Coronary artery (tissue), 2 donors: Measurements from ENCODE around the gene MTA3.

Experiments used
- DNase-seq: peaks from one replicate; pipeline ENCODE4 v3.0.0-alpha.2; 2017; ENCODE audit warnings: low spot score
- H3K27ac ChIP-seq, 2 donors: fragments of 200-600 bp; sonication (generic); one replicate each; pipeline ENCODE4 v1.5.1; 2016 to 2019
- H3K4me3 ChIP-seq: fragments of 200-600 bp; sonication (generic); 2 replicates; pipeline ENCODE4 v1.5.1; 2016; ENCODE audit warnings: mild to moderate bottlenecking, moderate library complexity
- CTCF ChIP-seq: fragments of 200-600 bp; sonication (generic); IDR thresholded peaks from one replicate; pipeline ENCODE4 v1.5.1; 2019; ENCODE audit warnings: antibody characterized with exemption

Gene MTA3

GRCh38 chr2:42767080-42767898, 198.9 kb downstream of the MTA3 start:
- TF ChIP-seq CTCF: no peak
- DNase-seq: no peak
- H3K27ac ChIP-seq: no peak overlapping the region
- H3K4me3 ChIP-seq: no peak overlapping the region

- no peak for DNase-seq
These were observed 199.7 kb downstream of the MTA3 start for GRCh38 chr2:42767899-42768705.

DNA sequence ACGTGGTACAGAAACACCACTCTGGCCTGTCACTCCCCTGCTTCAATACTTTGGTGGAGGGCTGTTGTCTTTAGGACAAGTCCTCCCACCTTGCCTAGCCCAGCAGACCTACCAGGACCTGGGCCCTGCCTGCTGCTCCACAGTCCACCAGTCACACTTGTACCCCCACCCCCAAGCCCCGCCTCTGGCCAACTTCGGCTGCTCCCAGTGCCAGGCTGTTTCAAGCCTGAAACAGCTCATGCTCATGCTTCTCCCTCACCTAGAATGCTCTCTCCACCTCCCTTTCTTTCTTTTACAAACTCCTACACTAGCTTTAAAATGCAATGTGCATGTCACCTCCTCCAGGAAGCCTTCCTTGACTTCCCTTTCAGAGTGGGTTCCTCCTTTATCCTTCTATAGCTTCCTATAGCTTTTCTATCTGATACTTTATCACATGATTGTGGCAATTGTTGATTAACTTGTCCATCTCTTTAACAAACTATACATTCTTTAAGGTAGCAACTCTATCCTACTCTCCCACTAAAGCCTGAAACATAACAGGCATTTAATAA, 200.3 kb downstream of the MTA3 start:
- Histone ChIP-seq H3K27ac (no peak overlapping the region), H3K4me3 (no peak overlapping the region)
- no peak for TF ChIP-seq CTCF
- DNase-seq: no peak

More at GRCh38 chr2:42767899-42768705, 199.7 kb downstream of the MTA3 start:
- Histone ChIP-seq H3K27ac (no peak overlapping the region), H3K4me3 (no peak overlapping the region)
- no peak for TF ChIP-seq CTCF

DNA sequence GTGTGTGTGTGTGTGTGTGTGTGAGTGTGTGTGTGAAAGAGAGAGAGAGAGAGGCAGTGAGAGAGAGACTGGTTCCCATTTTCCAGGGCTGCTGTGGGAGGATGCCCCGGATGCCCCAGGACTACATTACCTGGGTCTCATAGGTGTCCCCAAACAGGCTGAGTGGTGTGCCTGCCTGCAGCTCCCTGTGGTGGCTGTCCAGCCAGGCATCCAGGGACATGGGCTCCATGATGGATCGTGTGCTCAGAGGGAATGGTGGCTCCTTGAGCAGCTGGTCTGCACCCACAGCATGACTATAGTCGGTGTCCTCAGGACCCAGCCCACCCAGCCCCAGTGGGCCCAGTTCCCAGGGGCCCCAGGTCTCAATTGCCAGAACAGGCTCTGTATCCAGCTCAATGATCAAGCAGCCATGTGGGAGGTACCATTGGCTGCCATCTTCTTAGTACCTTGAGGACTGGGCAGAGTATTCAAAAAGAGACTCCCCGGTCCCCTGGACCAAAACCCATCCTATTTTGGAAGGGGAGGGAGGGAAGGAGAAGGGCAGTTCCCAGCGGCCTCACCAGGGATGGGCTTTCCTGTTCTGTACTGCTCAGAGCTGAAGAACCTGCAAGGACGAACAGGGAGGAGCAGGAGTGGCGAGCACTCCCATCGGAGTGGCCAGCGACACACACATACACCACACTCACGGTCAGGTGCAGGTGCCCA, 201.3 kb downstream of the MTA3 start:
- Histone ChIP-seq H3K27ac (no peak overlapping the region), H3K4me3 (no peak overlapping the region)
- TF ChIP-seq CTCF: no peak
- peak; percentile 62 for DNase-seq

GRCh38 chr2:42770288-42771131, 202.1 kb downstream of the MTA3 start:
- no peak for TF ChIP-seq CTCF
- H3K4me3 ChIP-seq: no peak overlapping the region
- H3K27ac ChIP-seq: no peak overlapping the region
- peak; percentile 70 for DNase-seq

DNA sequence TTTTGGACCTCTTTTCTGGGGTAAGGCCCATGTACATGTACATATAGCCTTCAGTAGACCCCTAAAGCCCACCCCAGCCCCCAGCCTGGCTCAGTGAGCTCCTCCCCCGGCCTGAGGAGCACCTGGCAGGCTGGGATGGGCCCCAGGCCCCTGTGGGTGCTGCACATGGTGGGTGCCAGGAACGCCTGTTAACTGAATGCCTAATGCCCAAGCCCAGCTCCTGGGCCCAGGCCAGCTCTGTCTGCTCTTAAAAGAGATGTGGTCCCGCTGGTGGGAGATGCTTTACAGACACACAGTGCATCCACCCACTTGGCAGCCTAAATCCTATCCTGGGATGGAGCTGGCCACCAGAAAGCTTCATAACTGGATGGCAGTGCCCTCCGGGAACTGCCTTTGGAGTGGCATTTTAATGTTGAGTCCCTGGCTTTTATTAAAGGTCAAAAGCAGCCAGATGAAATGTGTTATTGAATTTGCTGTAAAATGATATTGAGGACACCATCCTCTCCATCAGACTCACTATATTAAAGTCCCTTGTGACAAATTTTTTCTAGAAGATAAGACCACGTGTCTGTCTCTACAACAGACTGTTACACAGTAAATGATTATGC, 203.2 kb downstream of the MTA3 start:
- no peak for TF ChIP-seq CTCF
- Histone ChIP-seq H3K27ac (no peak overlapping the region), H3K4me3 (no peak overlapping the region)
- no peak for DNase-seq
